ENCODE data around the gene TTLL10.
"Not testable (repeated sequence)": the region's sequence is repeated elsewhere in the genome, so short reads cannot be mapped to it uniquely, and the experiment has no call there.

TTLL10 gene

DNA sequence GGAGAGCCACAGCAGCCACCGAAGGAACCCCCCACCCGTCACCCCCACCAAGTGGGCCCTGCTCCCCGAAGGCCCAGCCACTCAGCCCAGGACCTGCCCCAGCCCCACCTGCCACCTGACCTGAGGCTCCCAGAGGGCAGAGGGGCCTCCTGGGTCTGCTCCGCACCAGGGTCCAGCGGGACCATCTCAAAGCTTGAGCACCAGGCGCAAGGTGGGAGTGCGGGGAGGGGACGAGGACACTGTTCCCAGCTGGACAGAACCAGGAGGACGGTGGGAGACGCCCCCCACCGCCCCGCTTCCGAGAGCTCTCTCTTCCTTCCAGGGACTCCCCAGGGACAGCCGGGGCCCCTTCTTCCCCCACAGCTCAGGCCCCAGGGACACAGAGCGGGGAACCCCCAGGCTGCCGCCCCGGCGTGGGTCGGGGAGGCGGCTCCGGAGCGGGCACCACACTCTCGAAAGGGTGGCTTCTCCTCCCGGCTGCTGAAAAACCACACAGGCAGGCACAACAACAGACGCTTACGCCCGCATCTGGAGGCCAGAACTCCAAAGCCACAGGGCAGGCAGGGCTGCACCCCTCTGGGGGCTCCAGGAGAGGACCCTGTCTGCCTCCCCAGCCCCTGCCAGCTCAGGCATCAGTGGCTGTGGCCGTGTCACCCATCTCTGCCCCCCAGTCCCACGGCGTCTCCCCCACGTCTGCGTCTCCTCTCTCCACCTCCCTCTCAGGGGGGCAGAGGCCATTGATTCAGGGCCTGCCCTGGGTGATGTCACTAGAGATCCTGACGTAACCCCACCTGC lies 1.9 kb upstream of the TTLL10 start:
- TF ChIP-seq, protein P1, sequence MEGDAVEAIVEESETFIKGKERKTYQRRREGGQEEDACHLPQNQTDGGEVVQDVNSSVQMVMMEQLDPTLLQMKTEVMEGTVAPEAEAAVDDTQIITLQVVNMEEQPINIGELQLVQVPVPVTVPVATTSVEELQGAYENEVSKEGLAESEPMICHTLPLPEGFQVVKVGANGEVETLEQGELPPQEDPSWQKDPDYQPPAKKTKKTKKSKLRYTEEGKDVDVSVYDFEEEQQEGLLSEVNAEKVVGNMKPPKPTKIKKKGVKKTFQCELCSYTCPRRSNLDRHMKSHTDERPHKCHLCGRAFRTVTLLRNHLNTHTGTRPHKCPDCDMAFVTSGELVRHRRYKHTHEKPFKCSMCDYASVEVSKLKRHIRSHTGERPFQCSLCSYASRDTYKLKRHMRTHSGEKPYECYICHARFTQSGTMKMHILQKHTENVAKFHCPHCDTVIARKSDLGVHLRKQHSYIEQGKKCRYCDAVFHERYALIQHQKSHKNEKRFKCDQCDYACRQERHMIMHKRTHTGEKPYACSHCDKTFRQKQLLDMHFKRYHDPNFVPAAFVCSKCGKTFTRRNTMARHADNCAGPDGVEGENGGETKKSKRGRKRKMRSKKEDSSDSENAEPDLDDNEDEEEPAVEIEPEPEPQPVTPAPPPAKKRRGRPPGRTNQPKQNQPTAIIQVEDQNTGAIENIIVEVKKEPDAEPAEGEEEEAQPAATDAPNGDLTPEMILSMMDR (IDR thresholded peaks at IDR 0.05; ENCODE audit: insufficient read depth, low read length, poor library complexity, severe bottlenecking): no peak
- TF ChIP-seq EZH2phosphoT487 (conservative IDR thresholded peaks at IDR 0.05; ENCODE audit: low read length): no peak

DNA sequence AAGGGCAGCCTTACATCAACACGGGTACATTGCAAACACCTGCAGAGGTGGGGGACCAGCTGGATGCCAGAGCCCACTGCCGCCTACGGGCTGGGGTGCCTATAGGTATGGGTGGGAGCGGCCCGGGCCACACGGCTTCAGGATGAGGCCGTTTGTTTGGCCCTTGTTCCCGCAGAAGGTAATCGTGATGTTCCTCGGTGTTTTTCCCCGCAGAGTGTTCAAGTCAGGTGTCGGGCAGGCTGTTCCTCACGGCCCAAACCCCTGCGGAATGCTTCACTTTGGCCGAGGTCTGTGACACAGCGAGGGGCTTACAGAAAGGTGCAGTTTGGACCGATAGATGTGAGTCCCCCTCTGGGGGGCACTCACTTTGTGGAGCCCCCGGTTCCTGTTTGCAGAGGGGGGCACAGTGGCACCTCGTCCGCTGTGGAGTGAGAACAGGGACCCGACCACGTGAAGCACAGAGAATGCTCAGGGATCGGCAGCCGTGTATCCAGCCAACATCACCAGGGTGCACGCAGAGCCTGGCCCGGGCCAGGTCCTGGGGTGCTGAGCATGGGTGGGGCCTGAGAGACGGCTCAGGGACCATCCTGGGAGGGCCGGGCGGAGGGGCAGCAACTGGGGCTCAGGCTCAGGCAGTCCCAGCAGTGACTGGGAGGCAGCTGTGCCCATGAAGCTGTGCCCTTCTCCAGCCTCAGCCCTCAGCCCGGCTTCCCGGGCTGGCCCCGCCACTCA lies 453 bp upstream of the TTLL10 start:
- Histone ChIP-seq H3K36me3 (ENCODE audit: low read length) (no peaks in the 10 kb centered on the region), H3K9me3 (ENCODE audit: insufficient read depth, low read length) (0 out of 2 replicates have a peak, but pooled peaks cover 3% of the 10 kb centered on the region), H3K9me2 (replicated peaks; ENCODE audit: insufficient read depth, low read length) (no peaks in the 10 kb centered on the region), H3F3A (ENCODE audit: insufficient read depth) (peaks cover 2% of the 10 kb centered on the region; the same call in 1 of the 2 replicates), H3K4me3 (ENCODE audit: insufficient read depth, low read length, poor library complexity, severe bottlenecking) (no peak overlapping the region), H3K9ac (ENCODE audit: low read length) (no peak overlapping the region), H3K27ac (ENCODE audit: low read depth, low read length) (no peak overlapping the region), H3K79me2 (ENCODE audit: insufficient read depth, low read length) (no peaks in the 10 kb centered on the region), H3K27me3 (ENCODE audit: low read length) (no peaks in the 10 kb centered on the region), H2AFZ (ENCODE audit: low read depth, low read length, severe bottlenecking) (no peak overlapping the region), H4K20me1 (ENCODE audit: low read depth, low read length) (no peaks in the 10 kb centered on the region), H3K4me2 (ENCODE audit: low read depth, low read length, poor library complexity, severe bottlenecking) (no peak overlapping the region)
- TF ChIP-seq, protein P1 (IDR thresholded peaks at IDR 0.05; ENCODE audit: insufficient read depth, low read length, poor library complexity, severe bottlenecking): no peak
- TF ChIP-seq EZH2phosphoT487 (conservative IDR thresholded peaks at IDR 0.05; ENCODE audit: low read length): no peak

More for the DNA sequence above, 1.9 kb upstream of the TTLL10 start:
- Histone ChIP-seq H3K27ac (ENCODE audit: low read depth, low read length) (no peak overlapping the region), H3K9me2 (replicated peaks; ENCODE audit: insufficient read depth, low read length) (no peaks in the 10 kb centered on the region), H3F3A (ENCODE audit: insufficient read depth) (peaks cover 2% of the 10 kb centered on the region; the same call in 1 of the 2 replicates), H3K27me3 (ENCODE audit: low read length) (no peaks in the 10 kb centered on the region), H3K36me3 (ENCODE audit: low read length) (no peaks in the 10 kb centered on the region), H3K9ac (ENCODE audit: low read length) (no peak overlapping the region), H3K4me3 (ENCODE audit: insufficient read depth, low read length, poor library complexity, severe bottlenecking) (no peak overlapping the region), H4K20me1 (ENCODE audit: low read depth, low read length) (no peaks in the 10 kb centered on the region), H3K79me2 (ENCODE audit: insufficient read depth, low read length) (no peaks in the 10 kb centered on the region), H3K4me2 (ENCODE audit: low read depth, low read length, poor library complexity, severe bottlenecking) (no peak overlapping the region), H3K9me3 (ENCODE audit: insufficient read depth, low read length) (0 out of 2 replicates have a peak, but pooled peaks cover 3% of the 10 kb centered on the region), H2AFZ (ENCODE audit: low read depth, low read length, severe bottlenecking) (no peak overlapping the region)

- Histone ChIP-seq H3K36me3 (ENCODE audit: low read length) (no peaks in the 10 kb centered on the region), H2AFZ (ENCODE audit: low read depth, low read length, severe bottlenecking) (no peak overlapping the region), H3K27me3 (ENCODE audit: low read length) (no peaks in the 10 kb centered on the region), H3K9me3 (ENCODE audit: insufficient read depth, low read length) (0 out of 2 replicates have a peak, but pooled peaks cover 3% of the 10 kb centered on the region), H3K9me2 (replicated peaks; ENCODE audit: insufficient read depth, low read length) (no peaks in the 10 kb centered on the region), H3K4me2 (ENCODE audit: low read depth, low read length, poor library complexity, severe bottlenecking) (no peak overlapping the region), H3F3A (ENCODE audit: insufficient read depth) (peaks cover 2% of the 10 kb centered on the region; the same call in 1 of the 2 replicates), H3K27ac (ENCODE audit: low read depth, low read length) (no peak overlapping the region), H3K9ac (ENCODE audit: low read length) (no peak overlapping the region), H3K4me3 (ENCODE audit: insufficient read depth, low read length, poor library complexity, severe bottlenecking) (no peak overlapping the region), H4K20me1 (ENCODE audit: low read depth, low read length) (no peaks in the 10 kb centered on the region), H3K79me2 (ENCODE audit: insufficient read depth, low read length) (no peaks in the 10 kb centered on the region)
- TF ChIP-seq, protein P1 (IDR thresholded peaks at IDR 0.05; ENCODE audit: insufficient read depth, low read length, poor library complexity, severe bottlenecking): no peak
- TF ChIP-seq EZH2phosphoT487 (conservative IDR thresholded peaks at IDR 0.05; ENCODE audit: low read length): no peak
These were observed 1.8 kb downstream of the TTLL10 start for GRCh38 chr1:1175221-1176062.

GRCh38 chr1:1176063-1176761 lies 2.5 kb downstream of the TTLL10 start:
- H3K4me2 ChIP-seq (ENCODE audit: low read depth, low read length, poor library complexity, severe bottlenecking); H3F3A ChIP-seq (ENCODE audit: insufficient read depth); H3K9ac ChIP-seq (ENCODE audit: low read length): not testable (repeated sequence)

More at GRCh38 chr1:1176063-1176761, 2.5 kb downstream of the TTLL10 start:
- H3K9me3 ChIP-seq (ENCODE audit: insufficient read depth, low read length); H3K9me2 ChIP-seq (replicated peaks; ENCODE audit: insufficient read depth, low read length); H3K79me2 ChIP-seq (ENCODE audit: insufficient read depth, low read length); H2AFZ ChIP-seq (ENCODE audit: low read depth, low read length, severe bottlenecking); H3K36me3 ChIP-seq (ENCODE audit: low read length); H3K27me3 ChIP-seq (ENCODE audit: low read length); H3K4me3 ChIP-seq (ENCODE audit: insufficient read depth, low read length, poor library complexity, severe bottlenecking); H3K27ac ChIP-seq (ENCODE audit: low read depth, low read length); H4K20me1 ChIP-seq (ENCODE audit: low read depth, low read length): not testable (repeated sequence)
